Measurements from ENCODE around the gene KRT36.

DNA sequence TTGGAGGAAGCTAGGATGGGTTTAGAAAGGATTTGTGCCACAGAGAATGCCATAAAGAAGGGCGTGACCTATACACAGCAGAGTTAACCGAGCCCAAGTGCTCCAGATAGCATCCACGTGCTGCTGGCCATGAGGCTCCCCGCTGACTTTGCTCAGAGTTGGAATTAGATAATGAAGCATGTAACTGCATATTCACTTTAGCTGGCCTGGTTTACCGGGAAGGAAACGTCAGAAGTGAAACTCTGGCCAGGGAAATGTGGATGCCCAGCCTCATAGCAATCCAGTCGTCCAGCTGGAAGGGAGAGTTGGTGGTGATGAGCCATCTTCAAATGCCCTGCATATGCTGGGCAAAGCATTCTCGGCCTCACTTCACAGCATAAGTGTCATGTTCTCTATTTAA lies 14.8 kb downstream of the KRT36 start:
- TF ChIP-seq, protein P1, sequence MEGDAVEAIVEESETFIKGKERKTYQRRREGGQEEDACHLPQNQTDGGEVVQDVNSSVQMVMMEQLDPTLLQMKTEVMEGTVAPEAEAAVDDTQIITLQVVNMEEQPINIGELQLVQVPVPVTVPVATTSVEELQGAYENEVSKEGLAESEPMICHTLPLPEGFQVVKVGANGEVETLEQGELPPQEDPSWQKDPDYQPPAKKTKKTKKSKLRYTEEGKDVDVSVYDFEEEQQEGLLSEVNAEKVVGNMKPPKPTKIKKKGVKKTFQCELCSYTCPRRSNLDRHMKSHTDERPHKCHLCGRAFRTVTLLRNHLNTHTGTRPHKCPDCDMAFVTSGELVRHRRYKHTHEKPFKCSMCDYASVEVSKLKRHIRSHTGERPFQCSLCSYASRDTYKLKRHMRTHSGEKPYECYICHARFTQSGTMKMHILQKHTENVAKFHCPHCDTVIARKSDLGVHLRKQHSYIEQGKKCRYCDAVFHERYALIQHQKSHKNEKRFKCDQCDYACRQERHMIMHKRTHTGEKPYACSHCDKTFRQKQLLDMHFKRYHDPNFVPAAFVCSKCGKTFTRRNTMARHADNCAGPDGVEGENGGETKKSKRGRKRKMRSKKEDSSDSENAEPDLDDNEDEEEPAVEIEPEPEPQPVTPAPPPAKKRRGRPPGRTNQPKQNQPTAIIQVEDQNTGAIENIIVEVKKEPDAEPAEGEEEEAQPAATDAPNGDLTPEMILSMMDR (IDR thresholded peaks at IDR 0.05): no peak
- no peak for TF ChIP-seq POLR2A (IDR thresholded peaks at IDR 0.05)
- no peak for TF ChIP-seq POLR2AphosphoS5 (IDR thresholded peaks at IDR 0.05; ENCODE audit: insufficient read depth in 1 of 2, low read depth in 1 of 2)
